HFFc6 (cell line): ENCODE results near the gene LRRC71. TPM values are rescaled to one million over a fixed set of nuclear protein-coding genes. Genes with fewer than 3 reads are reported as not detected.

Source experiments
- DNase-seq: peaks from one replicate; pipeline ENCODE4 v3.0.0-alpha.2; 2018
- H3K27ac Mint-ChIP-seq: 2 replicates; pipeline ENCODE4 v1.8.0; 2020; ENCODE audit warnings: mild to moderate bottlenecking, mixed read lengths
- H3K27me3 Mint-ChIP-seq: 2 replicates; pipeline ENCODE4 v1.8.0; 2021; ENCODE audit warnings: mild to moderate bottlenecking, moderate library complexity, mixed read lengths; ENCODE audit not compliant: insufficient read depth
- H3K36me3 Mint-ChIP-seq: 2 replicates; pipeline ENCODE4 v1.8.0; 2021; ENCODE audit warnings: low read depth, mixed read lengths
- H3K4me1 Mint-ChIP-seq: 2 replicates; pipeline ENCODE4 v1.8.0; 2020; ENCODE audit warnings: low read depth, mixed read lengths
- H3K4me3 Mint-ChIP-seq: 2 replicates; pipeline ENCODE4 v1.8.0; 2020; ENCODE audit warnings: mild to moderate bottlenecking, moderate library complexity, mixed read lengths
- H3K9me3 Mint-ChIP-seq: 2 replicates; pipeline ENCODE4 v1.8.0; 2020; ENCODE audit warnings: mild to moderate bottlenecking, mixed read lengths
- CTCF ChIP-seq: fragments of 200-600 bp; sonication (generic); IDR thresholded peaks from 2 replicates; pipeline ENCODE4 v1.5.0; 2021; ENCODE audit warnings: antibody characterized with exemption, mild to moderate bottlenecking
- total RNA-seq, 6 experiments: library from RNA; stranded (reverse); fragmentation: NEBNext Ultra II Directional; extraction: Animal tissue kit (Norgen Biotek cat#: 25700); gene quantifications; 2 replicates in 1 of 6; 3 replicates in 5 of 6; pipeline ENCODE4 v1.2.3, GENCODE V29; 2021

Gene LRRC71
- total RNA-seq, 6 experiments from 2014 or later, result 0.13 to 0.46 (median 0.41) TPM; not detected in 2

GRCh38 chr1:156912310-156912709 is 8.1 kb upstream of the LRRC71 start:
- Mint-ChIP-seq H3K27ac (no peak overlapping the region), H3K36me3 (peaks cover 15% of the 10 kb centered on the region), H3K4me3 (no peak overlapping the region), H3K27me3 (peaks cover 8% of the 10 kb centered on the region), H3K9me3 (no peaks in the 10 kb centered on the region), H3K4me1 (peaks cover 31% of the 10 kb centered on the region)
- DNase-seq, result no peak
- no peak for TF ChIP-seq CTCF

GRCh38 chr1:156912861-156913808 is 7.3 kb upstream of the LRRC71 start:
- H3K9me3 Mint-ChIP-seq, result no peaks in the 10 kb centered on the region
- H3K36me3 Mint-ChIP-seq, result peaks cover 18% of the 10 kb centered on the region
- H3K27me3 Mint-ChIP-seq, result peaks cover 8% of the 10 kb centered on the region
- TF ChIP-seq CTCF, result peak; percentile 25; the same call in 1 of the 2 replicates
- H3K27ac Mint-ChIP-seq, result no peak overlapping the region
- H3K4me1 Mint-ChIP-seq, result peaks cover 27% of the 10 kb centered on the region
- DNase-seq, result no peak
- H3K4me3 Mint-ChIP-seq, result no peak overlapping the region

GRCh38 chr1:156913809-156914387 is 6.5 kb upstream of the LRRC71 start:
- H3K27ac Mint-ChIP-seq, result no peak overlapping the region
- H3K9me3 Mint-ChIP-seq, result no peaks in the 10 kb centered on the region
- no peak for TF ChIP-seq CTCF
- peaks cover 8% of the 10 kb centered on the region for H3K27me3 Mint-ChIP-seq
- peaks cover 32% of the 10 kb centered on the region for H3K4me1 Mint-ChIP-seq
- H3K4me3 Mint-ChIP-seq, result no peak overlapping the region
- no peak for DNase-seq
- peaks cover 22% of the 10 kb centered on the region for H3K36me3 Mint-ChIP-seq

GRCh38 chr1:156914440-156914856 is 6.0 kb upstream of the LRRC71 start:
- Mint-ChIP-seq H3K9me3 (no peaks in the 10 kb centered on the region), H3K36me3 (peaks cover 22% of the 10 kb centered on the region), H3K27ac (no peak overlapping the region), H3K4me3 (no peak overlapping the region), H3K4me1 (peaks cover 36% of the 10 kb centered on the region), H3K27me3 (peaks cover 8% of the 10 kb centered on the region)
- no peak for DNase-seq
- no peak for TF ChIP-seq CTCF

- H3K27me3 Mint-ChIP-seq, result peaks cover 32% of the 10 kb centered on the region
Measured at GRCh38 chr1:156921053-156921529, 659 bp downstream of the LRRC71 start.

More at GRCh38 chr1:156921053-156921529, 659 bp downstream of the LRRC71 start:
- H3K4me3 Mint-ChIP-seq, result no peak overlapping the region; the same call in 1 of the 2 replicates
- no peak for TF ChIP-seq CTCF
- H3K4me1 Mint-ChIP-seq, result peaks cover 39% of the 10 kb centered on the region
- H3K9me3 Mint-ChIP-seq, result no peaks in the 10 kb centered on the region
- DNase-seq, result no peak
- no peak overlapping the region for H3K27ac Mint-ChIP-seq
- H3K36me3 Mint-ChIP-seq, result peaks cover 8% of the 10 kb centered on the region; the same call in 1 of the 2 replicates
